GM12878 (cell line): ENCODE results near the gene ARHGEF7. TPM values are rescaled to one million over a fixed set of nuclear protein-coding genes. Genes with fewer than 3 reads are reported as not detected.

Experiments
- ATAC-seq: fragments of 200-7000 bp; cut with Tn5 transposase; 3 replicates; pipeline ENCODE4 v1.9.1; 2020; ENCODE audit warnings: mild to moderate bottlenecking, moderate library complexity
- BruUV-seq: library from RNA; stranded (reverse); fragments of 400-500 nt; replicated peaks from 2 replicates; lab custom pipeline; 2021; lab: Mats Ljungman, UMichigan
- CTCF ChIA-PET: fragments of 300-600 bp; sonication (Branson Sonifier 250); formaldehyde crosslinking; extraction: SDS; loops from one replicate; lab custom pipeline; 2021; ENCODE audit warnings: inconsistent platforms; lab: Yijun Ruan, JAX
- POLR2A ChIA-PET: fragments of 350-600 bp; formaldehyde crosslinking; extraction: SDS; loops from one replicate; lab custom pipeline; 2021; ENCODE audit warnings: inconsistent platforms; lab: Charles Lee
- RAD21 ChIA-PET: fragments of 300-600 bp; sonication (Branson Sonifier 250); formaldehyde crosslinking; loops from one replicate; lab custom pipeline; 2023; ENCODE audit warnings: antibody characterized with exemption; ENCODE audit not compliant: unreplicated experiment; lab: Charles Lee
- SMC1A ChIA-PET: fragments of 300-600 bp; sonication (Branson Sonifier 250); formaldehyde crosslinking; loops from one replicate; lab custom pipeline; 2023; ENCODE audit not compliant: unreplicated experiment, uncharacterized antibody; lab: Charles Lee
- DNase-seq: peaks from one replicate; pipeline ENCODE4 v3.0.0-alpha.2; 2011; ENCODE audit warnings: low read depth, low spot score
- FAIRE-seq: peaks from 3 replicates; lab custom pipeline; 2011; peaks lifted over from hg19 to GRCh38; lab: Jason Lieb, UNC
- H2AFZ ChIP-seq: 2 replicates; pipeline ENCODE4 v1.6.0; 2011; ENCODE audit warnings: low read depth, low read length, control low read depth; ENCODE audit not compliant: control insufficient read depth
- H3K27ac ChIP-seq: 2 replicates; pipeline ENCODE4 v1.5.1; 2011; ENCODE audit warnings: control low read depth; ENCODE audit not compliant: control insufficient read depth, insufficient read depth
- H3K27me3 ChIP-seq, 2 experiments: replicated peaks in 1 of 2; 2 replicates each; pipeline versions ENCODE4 v1.6.0 to v1.6.1; 2011; ENCODE audit warnings: low read length in 1 of 2; ENCODE audit not compliant: control insufficient read depth in 2 of 2, insufficient read depth in 2 of 2
- H3K36me3 ChIP-seq, 2 experiments: 2 replicates each; pipeline ENCODE4 v1.5.1; 2011; ENCODE audit warnings: low read length in 1 of 2; ENCODE audit not compliant: control insufficient read depth in 2 of 2, insufficient read depth in 2 of 2
- H3K4me1 ChIP-seq: 2 replicates; pipeline ENCODE4 v1.6.1; 2011; ENCODE audit warnings: mild to moderate bottlenecking, low read length, moderate library complexity, mixed read lengths; ENCODE audit not compliant: control insufficient read depth, insufficient read depth
- H3K4me2 ChIP-seq: 2 replicates; pipeline ENCODE4 v1.6.0; 2011; ENCODE audit warnings: control low read depth; ENCODE audit not compliant: control insufficient read depth, insufficient read depth
- H3K4me3 ChIP-seq: fragments of 200-600 bp; sonication (generic); 2 replicates; pipeline ENCODE4 v1.5.1; 2016
- H3K79me2 ChIP-seq: 2 replicates; pipeline ENCODE4 v1.6.0; 2011; ENCODE audit warnings: low read length; ENCODE audit not compliant: control insufficient read depth, insufficient read depth
- H3K9ac ChIP-seq: 2 replicates; pipeline ENCODE4 v1.8.0; 2011; ENCODE audit warnings: low read length, control low read depth, mixed read lengths; ENCODE audit not compliant: control insufficient read depth, insufficient read depth
- H3K9me3 ChIP-seq: replicated peaks from 3 replicates; pipeline ENCODE4 v1.5.1; 2011; ENCODE audit warnings: mild to moderate bottlenecking, low read length; ENCODE audit not compliant: control insufficient read depth, insufficient read depth
- H4K20me1 ChIP-seq: 2 replicates; pipeline ENCODE4 v1.6.0; 2011; ENCODE audit not compliant: control insufficient read depth, insufficient read depth
- ATF7 ChIP-seq: fragments of 450-650 bp; IDR thresholded peaks from 2 replicates; pipeline ENCODE4 v1.6.1; 2016; ENCODE audit warnings: low read depth, mild to moderate bottlenecking
- BCL11A ChIP-seq: IDR thresholded peaks from 2 replicates; pipeline ENCODE4 v1.6.1; 2011; ENCODE audit warnings: low read depth, low read length
- BHLHE40 ChIP-seq, 2 experiments: fragments of 450-650 bp in 1 of 2; IDR thresholded peaks; 2 replicates each; pipeline ENCODE4 v1.6.1; 2011 to 2017; ENCODE audit warnings: low read depth in 2 of 2, borderline replicate concordance in 1 of 2, improper control_type of control experiment in 1 of 2, low read length in 1 of 2, mild to moderate bottlenecking in 1 of 2
- E4F1 ChIP-seq: fragments of 450-650 bp; IDR thresholded peaks from 2 replicates; pipeline ENCODE4 v1.6.1; 2018; ENCODE audit warnings: borderline replicate concordance, mild to moderate bottlenecking; ENCODE audit not compliant: partially characterized antibody
- EP300 ChIP-seq, 2 experiments: fragments of 150-350 bp in 1 of 2; IDR thresholded peaks; 2 replicates each; pipeline ENCODE4 v1.6.1; 2011 to 2012; ENCODE audit warnings: low read depth in 2 of 2, low read length in 2 of 2, borderline replicate concordance in 1 of 2, improper control_type of control experiment in 1 of 2, inconsistent platforms in 1 of 2; ENCODE audit not compliant: control insufficient read depth in 1 of 2
- GABPA ChIP-seq: IDR thresholded peaks from 2 replicates; pipeline ENCODE4 v1.6.1; 2014; ENCODE audit warnings: antibody characterized with exemption, low read depth, mild to moderate bottlenecking, inconsistent platforms
- HDAC2 ChIP-seq: fragments of 200-600 bp; sonication (generic); IDR thresholded peaks from 2 replicates; pipeline ENCODE4 v1.6.1; 2017
- HDGF ChIP-seq: fragments of 450-650 bp; IDR thresholded peaks from 2 replicates; pipeline ENCODE4 v1.6.1; 2016; ENCODE audit warnings: antibody characterized with exemption
- JUND ChIP-seq: IDR thresholded peaks from 2 replicates; pipeline ENCODE4 v1.6.1; 2012; ENCODE audit warnings: low read depth, mild to moderate bottlenecking, low read length, improper control_type of control experiment, moderate library complexity
- NFIC ChIP-seq: IDR thresholded peaks from 2 replicates; pipeline ENCODE4 v1.6.1; 2012; ENCODE audit warnings: low read depth, mild to moderate bottlenecking, inconsistent platforms, low read length, moderate library complexity
- SIN3A ChIP-seq: IDR thresholded peaks from 2 replicates; pipeline ENCODE4 v1.6.1; 2012; ENCODE audit warnings: low read depth, low read length, improper control_type of control experiment
- SRF ChIP-seq, 2 experiments: IDR thresholded peaks; 2 replicates each; pipeline ENCODE4 v1.6.1; 2011; ENCODE audit warnings: low read depth in 2 of 2, low read length in 2 of 2, mild to moderate bottlenecking in 1 of 2, moderate library complexity in 1 of 2
- STAT3 ChIP-seq: IDR thresholded peaks from 2 replicates; pipeline ENCODE4 v1.6.1; 2011; ENCODE audit warnings: low read depth, low read length, improper control_type of control experiment
- TAF1 ChIP-seq: IDR thresholded peaks from 2 replicates; pipeline ENCODE4 v1.6.1; 2011; ENCODE audit warnings: mild to moderate bottlenecking, low read depth, low read length, borderline replicate concordance
- ZNF274 ChIP-seq: IDR thresholded peaks from one replicate; pipeline ENCODE4 v1.8.0; 2011; ENCODE audit not compliant: insufficient read length, insufficient read depth
- WGBS: methylation state at CpG from one replicate; pipeline ENCODE4 v1.1.6; 2016; ENCODE audit warnings: low lambda C conversion rate; ENCODE audit not compliant: insufficient replicate concordance, insufficient coverage; ENCODE audit errors: missing lambda C conversion rate; 5-methylcytosine and 5-hydroxymethylcytosine counted together
- in situ Hi-C: fragments of 300-500 bp; cut with MboI; formaldehyde crosslinking; loops from 9 replicates; pipeline ENCODE4 v1.14.3; 2018; ENCODE audit warnings: mixed read lengths
- intact Hi-C: fragments of 100-400 bp; cut with micrococcal nuclease; formaldehyde crosslinking; loops from one replicate; pipeline ENCODE4 v1.14.2; 2022; ENCODE audit not compliant: unreplicated experiment
- polyA plus RNA-seq, 11 experiments: library from polyadenylated mRNA; depleted of rRNA in 4 of 11; unstranded in 6 of 11; stranded (reverse) in 5 of 11; fragments of >200 nt; fragmentation: Nextera tagmentation in 4 of 11; fragmentation: Illumina TruSeq in 1 of 11; extraction: Ambion mirVana in 4 of 11; extraction: Trizol in 1 of 11; gene quantifications; 1 replicate in 1 of 11; 2 replicates in 10 of 11; pipeline versions ENCODE4 v1.2.1 to v1.2.3, GENCODE V29; 2011 to 2016; ENCODE audit warnings: inconsistent platforms in 2 of 11, missing spikeins in 2 of 11, low read depth in 1 of 11
- total RNA-seq, 4 experiments: library from RNA; depleted of rRNA in 3 of 4; stranded (reverse); fragments of >200 nt in 3 of 4; fragmentation: Illumina TruSeq in 1 of 4; extraction: Trizol in 1 of 4; gene quantifications; 2 replicates each; pipeline versions ENCODE4 v1.2.1 to v1.2.3, GENCODE V29; 2013 to 2021

The ARHGEF7 gene
- total and polyA plus RNA-seq, 10 of the 15 experiments (the other 5 are each of a cell fraction or from before 2014, with no cell fraction given) = 4.7 to 65.5 (median 36.6) TPM

- TF ChIP-seq GABPA = no peak
- no peak for TF ChIP-seq TAF1
- TF ChIP-seq BCL11A = no peak
- TF ChIP-seq ZNF274 = no peak
- TF ChIP-seq NFIC = no peak
- no peak for TF ChIP-seq HDGF
- no peak for TF ChIP-seq HDAC2
Observed at GRCh38 chr13:111329641-111330040, 214.5 kb downstream of the ARHGEF7 start.

GRCh38 chr13:111330066-111330610, 215.0 kb downstream of the ARHGEF7 start:
- ChIA-PET CTCF (no interaction called here), POLR2A (interaction anchor here (0.6 kb wide), 1 partner anchor 413 kb away, joined by 3 read pairs; no protein-coding TSS in a partner anchor), RAD21 (no interaction called here), SMC1A (no interaction called here)
- no peaks in the 10 kb centered on the region for H4K20me1 ChIP-seq
- no peaks in the 10 kb centered on the region; the same call in 2 of the 3 replicates for H3K9me3 ChIP-seq
- no TSS peak for BruUV-seq
- no peaks in the 10 kb centered on the region for H3K4me1 ChIP-seq
- H3K9ac ChIP-seq = no peak overlapping the region
- H3K36me3 ChIP-seq = no peaks in the 10 kb centered on the region
- intact Hi-C loops = no loop called here
- no peak for FAIRE-seq
- no peak for DNase-seq
- no peak overlapping the region for H3K27ac ChIP-seq
- no peak overlapping the region for H3K4me3 ChIP-seq
- H3K27me3 ChIP-seq = no peaks in the 10 kb centered on the region
- no peaks in the 10 kb centered on the region for H3K79me2 ChIP-seq
- H2AFZ ChIP-seq = no peak overlapping the region
- H3K4me2 ChIP-seq = no peak overlapping the region
- 47% methylated on average over 11 of the region's 11 CpGs for WGBS
- in situ Hi-C loops = no loop called here
- no peak for ATAC-seq
- TF ChIP-seq SIN3A (no peak), E4F1 (no peak), BHLHE40 (IDR thresholded peaks at IDR 0.05; ENCODE audit: borderline replicate concordance in 1 of 2, low read depth in 2 of 2, low read length in 1 of 2) (no peak), STAT3 (no peak), EP300 (IDR thresholded peaks at IDR 0.05; ENCODE audit: borderline replicate concordance in 1 of 2, control insufficient read depth in 1 of 2, low read depth in 2 of 2, low read length in 2 of 2) (no peak), SRF (IDR thresholded peaks at IDR 0.05; ENCODE audit: low read depth in 2 of 2, low read length in 2 of 2) (no peak), JUND (no peak), ATF7 (no peak)

More at GRCh38 chr13:111329641-111330040, 214.5 kb downstream of the ARHGEF7 start:
- Histone ChIP-seq H3K79me2 (no peaks in the 10 kb centered on the region), H2AFZ (no peak overlapping the region), H3K27ac (no peak overlapping the region), H3K9ac (no peak overlapping the region), H3K4me2 (no peak overlapping the region), H4K20me1 (no peaks in the 10 kb centered on the region), H3K36me3 (no peaks in the 10 kb centered on the region), H3K4me3 (no peak overlapping the region), H3K4me1 (no peaks in the 10 kb centered on the region), H3K9me3 (no peaks in the 10 kb centered on the region; the same call in 2 of the 3 replicates), H3K27me3 (no peaks in the 10 kb centered on the region)
- BruUV-seq = no TSS peak
- intact Hi-C loops = no loop called here
- no peak for DNase-seq
- ChIA-PET POLR2A (interaction anchor here (0.6 kb wide), 1 partner anchor 412 kb away, joined by 3 read pairs; no protein-coding TSS in a partner anchor), CTCF (no interaction called here), SMC1A (no interaction called here), RAD21 (no interaction called here)
- FAIRE-seq = no peak
- in situ Hi-C loops = no loop called here
- no peak for ATAC-seq
- WGBS = 74% methylated on average over 7 of the region's 7 CpGs
